HepG2 (cell line): ENCODE data around the gene RNASE11. TPM values are rescaled to one million over a fixed set of nuclear protein-coding genes. Genes with fewer than 3 reads are reported as not detected.

Experiments
- CC2D1A ChIP-seq: sonication (generic); formaldehyde crosslinking; IDR thresholded peaks from 2 replicates; pipeline ENCODE4 v1.8.1; 2023; ENCODE audit warnings: mild to moderate bottlenecking, missing genetic modification reagents
- CERS6 ChIP-seq: sonication (generic); formaldehyde crosslinking; IDR thresholded peaks from 2 replicates; pipeline ENCODE4 v1.5.0; 2020; ENCODE audit warnings: missing genetic modification reagents
- DZIP1 ChIP-seq: sonication (generic); formaldehyde crosslinking; IDR thresholded peaks from 2 replicates; pipeline ENCODE4 v1.5.0; 2020; ENCODE audit warnings: mild to moderate bottlenecking, missing genetic modification reagents
- ELF3 ChIP-seq: IDR thresholded peaks from 2 replicates; pipeline ENCODE4 v1.6.1; 2016; ENCODE audit warnings: missing genetic modification reagents, missing compliant biosample characterization
- IKZF1 ChIP-seq: fragments of 450-650 bp; IDR thresholded peaks from 2 replicates; pipeline ENCODE4 v1.7.1; 2016
- MNT ChIP-seq: fragments of 450-650 bp; IDR thresholded peaks from 2 replicates; pipeline ENCODE4 v1.6.1; 2016
- MZF1 ChIP-seq: sonication (generic); formaldehyde crosslinking; IDR thresholded peaks from 2 replicates; pipeline ENCODE4 v1.8.1; 2023; ENCODE audit warnings: mild to moderate bottlenecking, missing genetic modification reagents, borderline replicate concordance
- NCOR1 ChIP-seq: fragments of 200-600 bp; sonication (generic); IDR thresholded peaks from 2 replicates; pipeline ENCODE4 v1.7.0; 2017; ENCODE audit warnings: antibody characterized with exemption, low read length, borderline replicate concordance
- PPARG ChIP-seq: conservative IDR thresholded peaks from 2 replicates; pipeline ENCODE4 v1.6.1; 2016; ENCODE audit warnings: missing biosample characterization, missing genetic modification reagents
- SNRNP70 ChIP-seq: fragments of 200-400 bp; formaldehyde crosslinking; IDR thresholded peaks from 2 replicates; pipeline ENCODE4 v1.6.1; 2017; ENCODE audit warnings: mild to moderate bottlenecking, low read depth, low read length, moderate library complexity
- ZIK1 ChIP-seq: sonication (generic); formaldehyde crosslinking; IDR thresholded peaks from 2 replicates; pipeline ENCODE4 v1.5.0; 2020; ENCODE audit warnings: mild to moderate bottlenecking, low read depth, missing genetic modification reagents, borderline replicate concordance
- ZKSCAN1 ChIP-seq: fragments of 150-350 bp; IDR thresholded peaks from 2 replicates; pipeline ENCODE4 v1.6.1; 2014; ENCODE audit warnings: low read length
- ZNF547 ChIP-seq: sonication (generic); formaldehyde crosslinking; IDR thresholded peaks from 2 replicates; pipeline ENCODE4 v1.5.1; 2020; ENCODE audit warnings: mild to moderate bottlenecking, missing genetic modification reagents
- ZNF792 ChIP-seq: IDR thresholded peaks from 2 replicates; pipeline ENCODE4 v1.6.1; 2016
- polyA plus RNA-seq, 8 experiments: library from polyadenylated mRNA; depleted of rRNA in 3 of 8; stranded (reverse) in 7 of 8; unstranded in 1 of 8; fragments of >200 nt; fragmentation: Illumina TruSeq in 4 of 8; extraction: Trizol in 4 of 8; gene quantifications; 2 replicates each; pipeline versions ENCODE4 v1.2.1 to v1.2.3, GENCODE V29; 2011 to 2016; ENCODE audit warnings: low read depth in 4 of 8, missing spikeins in 1 of 8, mixed read lengths in 1 of 8; ENCODE audit not compliant: insufficient read depth in 1 of 8
- total RNA-seq, 5 experiments: library from RNA; depleted of rRNA; stranded (reverse); fragments of >200 nt; fragmentation: Illumina TruSeq; extraction: Trizol; gene quantifications; 2 replicates each; pipeline ENCODE4 v1.2.3, GENCODE V29; 2016; ENCODE audit warnings: low read depth in 1 of 5
- TF ChIP-seq, protein P1 (sequence below): sonication (generic); formaldehyde crosslinking; IDR thresholded peaks from one replicate; pipeline ENCODE4 v1.5.1; 2020; ENCODE audit warnings: mild to moderate bottlenecking, missing genetic modification reagents; ENCODE audit errors: not compliant biosample characterization

RNASE11 gene
- total and polyA plus RNA-seq, 2 of the 13 experiments (the other 11 are each of a cell fraction or from before 2014, with no cell fraction given), result not detected

DNA sequence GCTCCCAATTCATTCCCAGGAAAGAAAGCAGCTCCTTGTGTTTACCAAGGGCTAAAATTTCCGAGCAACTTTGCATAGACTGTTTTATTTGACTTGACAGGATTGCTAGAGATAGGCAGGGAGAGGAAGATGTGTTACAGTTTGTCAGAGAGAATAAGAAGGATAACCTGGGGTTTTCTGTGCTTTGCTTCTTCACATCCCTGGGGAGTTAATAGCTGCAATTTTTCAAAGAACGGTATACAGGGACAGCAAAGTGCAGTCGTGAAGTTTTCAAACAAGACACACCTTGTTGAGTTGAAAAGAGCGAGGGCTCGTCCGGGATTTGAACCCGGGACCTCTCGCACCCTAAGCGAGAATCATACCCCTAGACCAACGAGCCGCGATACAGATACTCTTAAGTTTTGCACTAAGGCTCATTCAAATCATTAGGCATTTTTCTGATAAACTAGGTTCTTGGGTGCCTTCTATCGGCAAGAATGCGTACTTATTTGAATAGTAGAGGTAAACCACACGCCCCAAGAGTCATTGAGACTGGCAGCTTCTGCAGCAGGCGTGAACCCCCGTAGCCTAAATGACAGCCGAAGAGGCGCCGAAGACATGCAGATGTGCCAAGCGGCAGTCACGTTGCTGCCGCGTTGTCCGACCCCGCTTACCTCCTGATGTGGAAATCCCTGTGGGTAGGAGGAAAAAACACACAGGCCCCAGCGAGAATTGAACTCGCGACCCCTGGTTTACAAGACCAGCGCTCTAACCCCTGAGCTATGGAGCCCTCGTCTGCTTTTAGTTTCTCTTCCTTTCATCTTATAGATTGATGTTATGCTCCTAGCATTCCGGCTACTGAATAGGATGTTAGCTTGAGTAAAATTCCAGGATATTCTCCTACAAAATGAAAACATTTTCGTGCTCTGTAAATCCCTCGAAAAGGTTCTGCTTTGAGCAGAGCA is 25.6 kb upstream of the RNASE11 start (continued):
- TF ChIP-seq ZIK1 (no peak; the same call in 1 of the 2 replicates), NCOR1 (peak; percentile 82; the same call in 1 of the 2 replicates), ZKSCAN1 (peak; percentile 43), SNRNP70 (no peak), ELF3 (CRISPR knock-in tag) (peak; percentile 73), MZF1 (CRISPR knock-in tag) (no peak), DZIP1 (CRISPR knock-in tag) (no peak), PPARG (CRISPR knock-in tag) (peak; percentile 66; the same call in 1 of the 2 replicates), CC2D1A (0 out of 2 replicates have a peak, but pooled peaks have one; percentile 16), IKZF1 (no peak), CERS6 (CRISPR knock-in tag) (no peak), ZNF792 (CRISPR knock-in tag) (peak; percentile 72), MNT (peak; percentile 83), ZNF547 (peak; percentile 90)
- TF ChIP-seq, protein P1, sequence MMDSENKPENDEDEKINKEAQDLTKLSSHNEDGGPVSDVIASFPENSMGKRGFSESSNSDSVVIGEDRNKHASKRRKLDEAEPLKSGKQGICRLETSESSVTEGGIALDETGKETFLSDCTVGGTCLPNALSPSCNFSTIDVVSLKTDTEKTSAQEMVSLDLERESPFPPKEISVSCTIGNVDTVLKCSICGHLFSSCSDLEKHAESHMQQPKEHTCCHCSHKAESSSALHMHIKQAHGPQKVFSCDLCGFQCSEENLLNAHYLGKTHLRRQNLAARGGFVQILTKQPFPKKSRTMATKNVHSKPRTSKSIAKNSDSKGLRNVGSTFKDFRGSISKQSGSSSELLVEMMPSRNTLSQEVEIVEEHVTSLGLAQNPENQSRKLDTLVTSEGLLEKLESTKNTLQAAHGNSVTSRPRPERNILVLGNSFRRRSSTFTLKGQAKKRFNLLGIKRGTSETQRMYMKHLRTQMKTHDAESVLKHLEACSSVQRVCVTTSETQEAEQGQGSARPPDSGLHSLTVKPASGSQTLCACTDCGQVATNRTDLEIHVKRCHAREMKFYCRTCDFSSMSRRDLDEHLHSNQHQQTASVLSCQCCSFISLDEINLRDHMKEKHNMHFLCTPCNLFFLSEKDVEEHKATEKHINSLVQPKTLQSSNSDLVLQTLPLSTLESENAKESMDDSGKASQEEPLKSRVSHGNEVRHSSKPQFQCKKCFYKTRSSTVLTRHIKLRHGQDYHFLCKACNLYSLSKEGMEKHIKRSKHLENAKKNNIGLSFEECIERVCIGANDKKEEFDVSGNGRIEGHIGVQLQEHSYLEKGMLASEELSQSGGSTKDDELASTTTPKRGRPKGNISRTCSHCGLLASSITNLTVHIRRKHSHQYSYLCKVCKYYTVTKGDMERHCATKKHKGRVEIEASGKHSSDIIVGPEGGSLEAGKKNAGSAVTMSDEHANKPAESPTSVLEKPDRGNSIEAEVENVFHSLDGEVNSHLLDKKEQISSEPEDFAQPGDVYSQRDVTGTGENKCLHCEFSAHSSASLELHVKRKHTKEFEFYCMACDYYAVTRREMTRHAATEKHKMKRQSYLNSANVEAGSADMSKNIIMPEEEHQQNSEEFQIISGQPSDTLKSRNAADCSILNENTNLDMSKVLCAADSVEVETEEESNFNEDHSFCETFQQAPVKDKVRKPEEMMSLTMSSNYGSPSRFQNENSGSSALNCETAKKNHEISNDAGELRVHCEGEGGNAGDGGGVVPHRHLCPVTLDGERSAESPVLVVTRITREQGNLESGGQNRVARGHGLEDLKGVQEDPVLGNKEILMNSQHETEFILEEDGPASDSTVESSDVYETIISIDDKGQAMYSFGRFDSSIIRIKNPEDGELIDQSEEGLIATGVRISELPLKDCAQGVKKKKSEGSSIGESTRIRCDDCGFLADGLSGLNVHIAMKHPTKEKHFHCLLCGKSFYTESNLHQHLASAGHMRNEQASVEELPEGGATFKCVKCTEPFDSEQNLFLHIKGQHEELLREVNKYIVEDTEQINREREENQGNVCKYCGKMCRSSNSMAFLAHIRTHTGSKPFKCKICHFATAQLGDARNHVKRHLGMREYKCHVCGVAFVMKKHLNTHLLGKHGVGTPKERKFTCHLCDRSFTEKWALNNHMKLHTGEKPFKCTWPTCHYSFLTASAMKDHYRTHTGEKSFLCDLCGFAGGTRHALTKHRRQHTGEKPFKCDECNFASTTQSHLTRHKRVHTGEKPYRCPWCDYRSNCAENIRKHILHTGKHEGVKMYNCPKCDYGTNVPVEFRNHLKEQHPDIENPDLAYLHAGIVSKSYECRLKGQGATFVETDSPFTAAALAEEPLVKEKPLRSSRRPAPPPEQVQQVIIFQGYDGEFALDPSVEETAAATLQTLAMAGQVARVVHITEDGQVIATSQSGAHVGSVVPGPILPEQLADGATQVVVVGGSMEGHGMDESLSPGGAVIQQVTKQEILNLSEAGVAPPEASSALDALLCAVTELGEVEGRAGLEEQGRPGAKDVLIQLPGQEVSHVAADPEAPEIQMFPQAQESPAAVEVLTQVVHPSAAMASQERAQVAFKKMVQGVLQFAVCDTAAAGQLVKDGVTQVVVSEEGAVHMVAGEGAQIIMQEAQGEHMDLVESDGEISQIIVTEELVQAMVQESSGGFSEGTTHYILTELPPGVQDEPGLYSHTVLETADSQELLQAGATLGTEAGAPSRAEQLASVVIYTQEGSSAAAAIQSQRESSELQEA (CRISPR knock-in tag), result peak; percentile 88
